Measurements from ENCODE around the gene KNG1.
"Not testable (repeated sequence)": the region's sequence is repeated elsewhere in the genome, so short reads cannot be mapped to it uniquely, and the experiment has no call there.

KNG1 gene

DNA sequence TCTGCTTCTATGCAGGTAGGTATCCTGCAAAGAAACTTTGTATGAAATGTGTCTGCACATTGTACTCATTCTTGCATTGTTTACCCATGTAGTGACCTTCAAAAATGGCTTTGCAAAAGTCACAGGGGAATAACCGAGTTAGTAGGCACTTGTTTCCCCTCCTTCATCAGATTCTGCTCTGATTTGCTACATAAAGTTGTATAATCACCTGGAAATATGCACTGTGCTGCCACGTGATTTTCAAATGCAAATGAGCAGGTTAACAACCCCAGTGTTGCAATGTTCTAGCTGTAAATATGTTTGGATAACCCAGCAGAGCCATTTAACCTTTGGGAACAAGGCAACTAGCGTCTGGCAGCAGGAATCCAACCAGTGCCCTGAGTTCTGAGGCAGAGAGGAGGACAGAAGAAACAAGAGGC is at the start of gene KNG1:
TSS of gene KNG1 (plus strand) at position 321 of the 419 bp plus-strand sequence. CDS start 184 bp downstream, outside the sequence.
- no peak within 1 kb of the TSS for H3K4me3 ChIP-seq (ENCODE audit: low read depth, low read length)
- no peak for DNase-seq (ENCODE audit: low read depth)

DNA sequence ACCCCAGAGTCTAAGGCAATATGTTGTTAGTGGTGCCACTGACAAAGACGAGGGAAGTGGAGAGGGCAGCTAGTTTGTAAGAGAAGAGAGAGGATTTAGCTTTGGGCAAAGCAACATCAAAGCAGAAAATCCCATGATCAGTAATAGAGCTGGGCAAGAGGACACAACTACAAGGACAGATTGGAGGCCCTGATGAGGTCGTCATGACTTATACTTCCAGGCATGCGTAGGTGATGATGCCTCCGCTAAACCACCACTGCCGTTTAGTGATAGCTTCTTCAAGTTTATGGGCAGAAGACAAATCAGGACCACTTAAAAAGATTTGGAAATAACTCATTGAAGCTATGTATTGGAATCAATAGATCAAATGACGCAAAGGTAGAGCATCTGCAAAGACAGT is 48.7 kb upstream of the KNG1 start:
- H3K4me3 ChIP-seq (ENCODE audit: low read depth, low read length) = no peak overlapping the region
- no peak for DNase-seq (ENCODE audit: low read depth)

DNA sequence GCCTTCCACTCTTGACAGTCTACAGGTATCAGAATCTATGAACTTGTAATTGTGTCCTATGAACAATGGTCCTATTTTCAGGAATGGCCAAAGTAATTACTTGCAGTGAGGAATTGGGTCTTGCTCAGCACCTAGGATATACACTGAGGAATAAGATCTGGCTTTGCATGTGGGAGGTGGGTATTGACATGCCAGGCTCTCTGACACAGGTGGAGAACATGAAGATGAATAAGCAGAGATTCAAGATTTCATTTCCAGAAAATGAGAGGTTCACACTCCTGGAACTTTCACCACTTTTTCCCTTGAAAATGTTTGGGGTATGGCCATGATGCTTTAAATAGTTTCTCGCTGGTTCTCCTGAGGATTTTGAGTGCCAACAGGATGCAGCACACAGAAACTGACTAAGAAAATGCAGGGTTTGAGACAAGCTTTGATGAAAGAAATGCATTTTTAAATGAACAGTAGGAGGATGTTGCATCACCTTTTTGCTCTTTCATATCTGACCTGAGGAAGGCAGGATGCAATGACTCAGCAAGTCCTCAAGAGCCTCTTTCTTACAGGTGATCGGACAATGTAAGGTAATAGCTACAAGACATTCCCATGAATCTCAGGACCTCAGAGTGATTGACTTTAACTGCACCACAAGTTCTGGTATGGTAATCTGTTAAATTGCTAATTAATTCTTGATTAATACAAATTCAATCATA is 47.6 kb upstream of the KNG1 start:
- no peak overlapping the region for H3K4me3 ChIP-seq (ENCODE audit: low read depth, low read length)
- DNase-seq (ENCODE audit: low read depth) = no peak

DNA sequence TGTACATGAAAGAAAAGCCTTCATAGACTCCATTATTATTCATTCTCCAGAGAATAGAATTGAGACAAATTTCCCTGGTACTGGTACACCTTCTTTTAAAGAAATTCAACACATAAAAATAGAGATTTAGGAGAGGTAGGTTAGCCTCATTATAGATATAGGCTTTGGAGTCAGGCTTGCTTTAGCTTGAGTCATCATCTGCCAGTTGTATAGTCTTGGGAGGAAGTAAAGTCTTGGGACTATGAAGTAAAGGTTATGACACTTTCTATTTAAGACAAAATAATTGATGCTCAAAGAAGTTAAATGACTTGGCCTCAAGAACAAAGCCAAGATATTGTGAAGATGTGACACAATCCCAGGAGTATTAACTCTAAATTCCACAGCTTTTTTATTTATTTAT is 47.0 kb upstream of the KNG1 start:
- H3K4me3 ChIP-seq (ENCODE audit: low read depth, low read length) = no peak overlapping the region
- no peak for DNase-seq (ENCODE audit: low read depth)

DNA sequence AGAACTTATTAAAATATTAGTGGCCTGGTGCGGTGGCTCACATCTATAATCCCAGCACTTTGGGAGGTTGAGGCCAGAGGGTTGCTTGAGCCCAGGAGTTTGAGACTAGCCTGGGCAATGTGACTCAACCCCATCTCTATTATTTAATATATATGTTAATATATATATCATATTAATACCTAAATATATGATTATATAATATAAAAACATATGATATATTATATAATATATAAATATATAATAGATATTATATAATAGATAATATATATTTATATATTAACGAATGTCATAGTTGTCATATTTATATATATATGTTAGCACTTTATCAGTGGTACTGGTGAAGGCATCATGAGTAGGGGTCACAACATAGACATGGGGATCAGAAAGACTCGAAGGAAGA is 46.1 kb upstream of the KNG1 start:
- no peak overlapping the region for H3K4me3 ChIP-seq (ENCODE audit: low read depth, low read length)

DNA sequence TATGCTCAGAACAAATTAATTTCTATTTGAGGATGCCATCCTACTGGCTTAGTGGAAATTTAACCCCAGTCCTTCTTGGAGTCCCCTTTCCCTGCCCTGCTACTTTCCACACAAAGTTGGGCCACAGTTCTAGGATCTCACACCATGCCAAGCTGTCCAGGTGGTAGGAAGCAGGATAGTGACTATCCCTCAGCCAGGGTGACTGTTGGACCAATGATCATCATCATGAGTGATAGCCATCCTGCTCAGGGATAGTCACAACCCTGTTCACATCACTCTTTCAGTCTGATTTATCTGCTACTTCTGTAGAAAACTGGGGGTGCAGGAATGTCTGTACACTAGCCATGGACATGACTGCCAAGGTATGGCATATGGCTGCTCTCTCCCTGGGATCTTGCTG is 38.6 kb upstream of the KNG1 start:
- no peak for DNase-seq (ENCODE audit: low read depth)
- no peak overlapping the region for H3K4me3 ChIP-seq (ENCODE audit: low read depth, low read length)

More for the DNA sequence above, 46.1 kb upstream of the KNG1 start:
- DNase-seq (ENCODE audit: low read depth) = no peak

DNA sequence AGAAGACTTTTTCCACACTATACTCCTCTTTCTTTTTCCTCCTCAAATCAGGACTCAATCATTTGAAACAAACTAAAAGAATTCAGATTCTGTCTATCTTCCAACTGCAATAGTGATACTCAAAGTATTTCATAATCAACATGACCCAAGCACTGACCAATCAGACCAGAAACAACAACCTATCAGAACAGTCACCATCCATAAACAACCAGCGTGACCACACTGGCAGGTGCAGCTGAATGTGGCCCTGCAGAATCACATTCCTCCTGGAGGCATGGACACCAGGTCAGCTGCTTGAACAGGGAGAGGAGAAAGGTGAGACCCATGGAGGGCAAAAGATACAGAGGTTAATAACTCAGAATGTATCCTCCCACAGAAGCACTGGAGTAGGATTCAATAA is 38.0 kb upstream of the KNG1 start:
- no peak overlapping the region for H3K4me3 ChIP-seq (ENCODE audit: low read depth, low read length)
- DNase-seq (ENCODE audit: low read depth) = no peak

DNA sequence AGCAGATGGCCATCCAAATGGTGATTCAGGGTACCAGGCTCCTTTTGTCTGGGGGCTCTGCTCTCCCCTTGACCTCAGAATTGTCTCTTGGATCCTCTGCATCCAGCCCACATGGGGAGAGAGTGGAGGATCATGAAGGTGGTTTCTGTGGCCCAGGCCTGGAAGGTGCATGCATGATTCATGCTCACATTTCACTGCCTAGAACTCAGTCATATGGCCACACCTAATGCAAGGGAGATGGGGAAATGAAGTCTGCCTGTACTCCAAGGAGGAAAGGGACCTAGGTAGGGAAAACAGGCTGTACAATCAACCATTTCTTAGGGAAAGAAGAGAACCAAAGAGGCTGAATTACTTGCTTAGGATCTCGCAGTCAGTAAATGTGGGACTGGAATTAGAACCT is 36.3 kb upstream of the KNG1 start:
- H3K4me3 ChIP-seq (ENCODE audit: low read depth, low read length) = no peak overlapping the region
- no peak for DNase-seq (ENCODE audit: low read depth)

DNA sequence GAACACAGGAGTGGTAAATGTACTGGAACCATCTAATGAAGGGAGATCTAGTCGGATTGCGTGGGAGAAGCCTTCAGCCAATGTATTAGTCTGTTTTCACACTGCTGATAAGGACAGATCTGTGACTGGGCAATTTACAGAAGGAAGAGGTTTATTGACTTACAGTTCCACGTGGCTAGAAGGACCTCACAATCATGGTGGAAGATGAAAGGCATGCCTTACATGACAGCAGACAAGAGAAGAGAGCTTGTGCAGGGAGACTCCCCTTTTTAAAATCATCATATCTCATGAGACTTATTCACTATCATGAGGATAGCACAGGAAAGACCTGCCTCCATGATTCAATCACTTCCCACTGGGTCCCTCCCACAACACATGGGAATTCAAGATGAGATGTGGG is 34.3 kb upstream of the KNG1 start:
- no peak overlapping the region for H3K4me3 ChIP-seq (ENCODE audit: low read depth, low read length)
- no peak for DNase-seq (ENCODE audit: low read depth)

DNA sequence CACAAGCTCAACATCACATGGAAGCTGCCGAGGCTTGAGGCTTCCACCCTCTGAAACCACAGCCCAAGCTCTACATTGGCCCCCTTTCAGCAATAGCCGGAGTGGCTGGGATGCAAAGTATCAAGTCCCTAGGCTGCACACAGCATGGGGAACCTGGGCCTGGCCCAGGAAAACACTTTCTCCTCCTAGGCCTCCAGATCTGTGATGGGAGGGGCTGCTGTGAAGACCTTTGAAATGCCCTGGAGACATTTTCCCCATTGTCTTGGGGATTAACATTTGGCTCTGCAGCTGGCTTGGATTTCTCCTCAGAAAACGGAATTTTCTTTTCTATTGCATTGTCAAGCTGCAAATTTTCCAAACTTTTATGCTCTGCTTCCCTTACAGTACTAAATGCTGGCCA is 33.2 kb upstream of the KNG1 start:
- H3K4me3 ChIP-seq (ENCODE audit: low read depth, low read length) = no peak overlapping the region

DNA sequence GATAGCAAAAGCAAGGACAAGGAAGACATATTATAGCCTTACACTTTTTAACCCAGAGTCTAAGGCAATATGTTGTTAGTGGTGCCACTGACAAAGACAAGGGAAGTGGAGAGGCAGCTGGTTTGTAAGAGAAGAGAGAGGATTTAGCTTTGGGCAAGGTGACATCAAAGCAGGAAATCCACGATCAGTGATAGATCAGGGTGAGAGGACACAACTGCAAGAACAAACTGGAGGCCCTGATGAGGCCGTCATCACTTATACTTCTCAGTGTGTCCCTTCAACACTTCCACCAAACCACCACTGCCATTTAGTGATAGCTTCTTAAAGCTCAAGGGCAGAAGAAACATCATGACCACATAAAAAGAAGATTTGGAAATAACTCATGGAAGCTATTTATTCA is 30.7 kb upstream of the KNG1 start:
- DNase-seq (ENCODE audit: low read depth); H3K4me3 ChIP-seq (ENCODE audit: low read depth, low read length): not testable (repeated sequence)

More for the DNA sequence above, 33.2 kb upstream of the KNG1 start:
- DNase-seq (ENCODE audit: low read depth) = no peak

DNA sequence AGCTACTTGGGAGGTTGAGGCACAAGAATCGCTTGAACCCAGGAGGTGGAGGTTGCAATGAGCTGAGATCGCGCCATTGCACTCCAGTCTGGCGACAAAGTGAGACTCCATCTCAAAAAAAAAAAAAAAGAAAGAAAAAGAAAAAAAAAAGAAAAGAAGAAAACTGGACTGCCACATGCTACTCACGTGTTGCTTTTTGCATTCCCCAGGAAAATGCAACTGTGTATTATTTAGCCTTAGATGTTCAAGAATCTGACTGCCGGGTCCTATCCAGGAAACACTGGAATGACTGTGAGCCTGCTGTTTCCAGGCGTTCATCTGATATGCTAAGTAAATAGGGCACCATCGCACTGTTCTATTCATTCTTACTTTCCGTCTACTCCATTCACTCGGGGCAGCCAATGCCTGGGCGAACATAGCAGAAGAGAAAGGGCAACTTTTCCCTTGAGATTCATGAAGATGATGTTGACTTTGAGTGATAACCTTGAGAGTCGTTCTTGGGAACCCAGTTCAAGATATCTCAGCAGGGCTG is 30.0 kb upstream of the KNG1 start:
- no peak overlapping the region for H3K4me3 ChIP-seq (ENCODE audit: low read depth, low read length)
- DNase-seq (ENCODE audit: low read depth) = no peak

DNA sequence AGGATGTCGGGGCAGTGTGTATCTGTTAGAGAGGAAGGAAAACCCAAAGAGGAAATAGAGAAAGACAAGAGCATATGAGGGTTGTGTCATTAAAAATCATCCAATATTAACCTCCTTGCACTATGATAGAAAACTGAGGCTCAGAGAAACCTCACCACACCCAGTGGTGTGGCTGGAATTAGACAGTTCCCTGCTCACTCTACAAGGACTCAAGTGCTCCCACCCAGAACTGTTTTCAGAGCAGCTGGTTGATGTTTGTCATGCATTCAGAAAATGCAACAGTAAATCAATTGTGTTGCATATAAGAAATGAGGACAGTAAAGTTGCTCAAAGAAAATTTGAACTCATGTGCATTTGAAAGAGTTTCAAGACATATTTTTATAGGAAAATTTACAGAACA is 26.9 kb upstream of the KNG1 start:
- not testable (repeated sequence) for H3K4me3 ChIP-seq (ENCODE audit: low read depth, low read length); DNase-seq (ENCODE audit: low read depth)

DNA sequence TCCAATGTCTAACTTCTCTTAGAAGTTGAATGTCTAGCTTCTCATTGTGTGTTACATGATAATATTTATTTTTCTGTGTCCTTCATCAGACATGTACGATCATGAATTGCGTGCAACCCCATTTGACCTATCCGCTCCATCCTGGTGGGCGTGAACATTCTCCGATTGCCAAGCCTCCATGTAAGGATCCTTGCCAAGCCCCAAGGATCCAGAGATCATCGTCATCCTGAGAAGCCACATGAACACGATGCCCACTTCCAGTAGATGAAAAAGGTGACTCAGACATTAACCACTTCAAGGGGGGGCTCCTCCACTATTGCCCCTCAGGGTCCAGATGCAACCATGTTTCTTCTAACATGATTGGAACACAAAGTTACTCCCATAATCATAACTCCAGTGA is 25.5 kb upstream of the KNG1 start:
- H3K4me3 ChIP-seq (ENCODE audit: low read depth, low read length) = no peak overlapping the region
- no peak for DNase-seq (ENCODE audit: low read depth)

DNA sequence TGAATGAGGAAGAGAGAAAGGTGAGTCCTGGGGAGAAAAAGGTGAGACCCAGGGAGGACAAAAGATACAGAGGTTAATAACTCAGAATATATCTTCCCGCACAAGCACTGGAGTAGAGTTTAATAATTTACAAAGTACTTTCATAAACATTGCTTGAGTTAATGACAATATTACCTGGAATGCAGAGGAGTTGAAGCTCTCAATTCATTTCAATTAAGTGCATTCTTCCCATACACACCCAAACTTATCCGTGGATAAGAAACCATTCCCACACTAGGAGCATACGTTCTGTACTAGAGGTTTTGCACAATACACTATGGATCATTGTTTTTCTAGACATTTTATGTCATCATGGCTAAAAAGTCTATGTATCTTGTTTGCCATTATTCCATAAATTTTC is 23.3 kb upstream of the KNG1 start:
- H3K4me3 ChIP-seq (ENCODE audit: low read depth, low read length) = no peak overlapping the region
- DNase-seq (ENCODE audit: low read depth) = no peak

DNA sequence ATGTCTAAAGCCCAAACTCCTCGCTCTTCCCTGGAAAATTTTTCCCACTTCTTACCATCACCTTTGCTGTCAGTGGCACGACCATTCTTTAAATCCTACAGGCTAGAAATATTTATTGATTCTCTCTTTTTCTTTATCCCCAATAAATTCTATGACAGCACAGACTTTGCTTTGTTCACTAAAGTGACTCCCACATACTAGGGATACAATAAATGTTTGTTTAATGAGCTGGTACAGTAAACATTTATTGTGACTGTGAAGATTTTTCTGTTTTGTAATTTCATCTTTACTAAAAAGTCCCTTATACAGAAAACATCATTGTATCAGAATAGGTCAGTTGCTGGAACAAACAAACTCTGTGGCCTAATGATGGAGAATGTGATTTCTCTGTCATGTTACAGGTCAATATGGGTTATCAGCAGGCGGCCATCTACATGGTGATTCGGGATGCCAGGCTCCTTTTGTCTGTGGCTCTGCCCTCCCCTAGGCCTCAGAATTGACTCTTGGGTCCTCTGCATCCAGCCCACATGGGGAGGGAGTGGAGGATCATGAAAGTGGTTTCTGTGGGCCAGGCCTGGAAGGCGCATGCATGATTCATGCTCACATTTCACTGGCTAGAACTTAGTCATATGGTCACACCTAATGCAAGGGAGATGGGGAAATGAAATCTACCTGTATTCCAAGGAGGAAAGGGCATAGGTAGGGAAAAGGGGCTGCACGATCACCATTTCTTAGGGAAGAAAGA is 22.7 kb upstream of the KNG1 start:
- H3K4me3 ChIP-seq (ENCODE audit: low read depth, low read length) = no peak overlapping the region
- no peak for DNase-seq (ENCODE audit: low read depth)

DNA sequence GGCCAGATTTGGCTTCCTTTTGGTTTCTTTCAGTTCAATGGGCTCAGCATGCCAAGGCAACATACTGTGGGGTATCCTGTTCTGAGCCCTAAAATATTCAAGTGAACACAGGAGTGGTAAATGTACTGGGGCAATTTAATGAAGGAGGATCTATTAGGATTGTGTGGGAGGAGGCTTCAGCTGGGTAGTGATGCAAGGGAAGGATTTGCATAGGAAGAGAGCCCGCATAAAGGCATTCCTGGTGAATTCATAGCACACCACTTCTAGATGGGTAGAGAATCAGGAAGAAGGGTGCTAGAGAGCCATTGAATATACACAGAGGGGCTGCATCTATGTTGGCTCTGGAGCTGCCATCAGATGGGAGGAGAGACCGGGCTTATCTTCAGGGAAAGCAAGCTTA is 20.6 kb upstream of the KNG1 start:
- H3K4me3 ChIP-seq (ENCODE audit: low read depth, low read length) = no peak overlapping the region
- DNase-seq (ENCODE audit: low read depth) = no peak

DNA sequence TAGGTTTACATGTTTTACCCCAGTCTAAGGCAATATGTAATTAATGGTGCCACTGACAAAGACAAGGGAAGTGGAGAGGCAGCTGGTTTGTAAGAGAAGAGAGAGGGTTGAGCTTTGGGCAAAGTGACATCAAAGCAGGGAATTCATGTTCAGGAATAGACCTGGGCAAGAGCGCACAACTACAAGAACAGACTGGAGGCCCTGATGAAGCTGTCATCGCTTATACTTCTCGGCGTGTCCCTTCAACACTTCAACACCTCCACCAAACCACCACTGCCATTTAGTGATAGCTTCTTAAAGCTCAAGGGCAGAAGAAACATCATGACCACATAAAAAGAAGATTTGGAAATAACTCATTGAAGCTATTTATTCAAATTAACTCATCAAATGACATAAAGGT is 19.6 kb upstream of the KNG1 start:
- DNase-seq (ENCODE audit: low read depth) = no peak
- no peak overlapping the region for H3K4me3 ChIP-seq (ENCODE audit: low read depth, low read length)

DNA sequence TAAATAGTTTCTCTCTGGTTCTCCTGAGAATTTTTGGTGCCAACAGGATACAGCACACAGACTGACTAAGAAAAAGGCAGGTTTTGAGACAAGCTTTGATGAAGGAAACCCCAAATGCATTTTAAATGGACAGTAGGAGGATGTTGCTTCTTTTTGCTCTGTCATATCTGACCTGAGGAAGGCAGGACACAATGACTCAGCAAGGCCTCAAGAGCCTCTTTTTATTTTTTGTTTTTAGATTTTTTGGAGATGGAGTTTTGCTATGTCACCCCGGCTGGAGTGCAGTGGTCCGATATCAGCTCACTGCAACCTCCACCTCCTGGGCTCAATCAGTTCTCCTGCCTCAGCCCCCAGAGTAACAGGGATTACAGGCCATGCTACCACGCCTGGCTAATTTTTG is 16.9 kb upstream of the KNG1 start:
- no peak for DNase-seq (ENCODE audit: low read depth)
- no peak overlapping the region for H3K4me3 ChIP-seq (ENCODE audit: low read depth, low read length)

DNA sequence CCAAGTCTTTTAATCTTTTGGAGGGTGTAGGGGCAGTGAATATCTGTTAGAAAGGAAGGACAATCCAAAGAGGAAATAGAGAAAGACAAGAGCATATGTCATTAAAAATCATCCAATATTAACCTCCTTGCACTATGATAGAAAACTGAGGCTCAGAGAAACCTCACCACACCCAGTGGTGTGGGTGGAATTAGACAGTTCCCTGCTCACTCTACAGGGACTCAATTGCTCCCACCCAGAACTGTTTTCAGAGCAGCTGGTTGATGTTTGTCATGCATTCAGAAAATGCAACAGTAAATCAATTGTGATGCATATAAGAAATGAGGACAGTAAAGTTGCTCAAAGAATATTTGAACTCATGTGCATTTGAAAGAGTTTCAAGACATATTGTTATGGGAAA is 14.7 kb upstream of the KNG1 start:
- H3K4me3 ChIP-seq (ENCODE audit: low read depth, low read length); DNase-seq (ENCODE audit: low read depth): not testable (repeated sequence)

Data from skeletal muscle cell (primary cell).